HG02852 (cell line): ENCODE measurements around the gene JADE1.

Source experiments
- ATAC-seq: cut with Tn5 transposase; IDR thresholded peaks from one replicate; pipeline ENCODE4 v1.9.1; 2021; ENCODE audit warnings: mild to moderate bottlenecking, moderate library complexity; ENCODE audit not compliant: unreplicated experiment

Gene JADE1

GRCh38 chr4:128810331-128810870 is 901 bp downstream of the JADE1 start:
- ATAC-seq = no peak

- peak; percentile 44 for ATAC-seq
Observed at GRCh38 chr4:128810871-128811570, 1.5 kb downstream of the JADE1 start.

- ATAC-seq = peak; percentile 57
Observed at GRCh38 chr4:128811571-128812441, 2.3 kb downstream of the JADE1 start.

GRCh38 chr4:128812442-128813235 is 3.1 kb downstream of the JADE1 start:
- no peak for ATAC-seq

GRCh38 chr4:128813965-128814364 is 4.5 kb downstream of the JADE1 start:
- ATAC-seq = no peak

- no peak for ATAC-seq
Observed at GRCh38 chr4:128818442-128818841, 8.9 kb downstream of the JADE1 start.

DNA sequence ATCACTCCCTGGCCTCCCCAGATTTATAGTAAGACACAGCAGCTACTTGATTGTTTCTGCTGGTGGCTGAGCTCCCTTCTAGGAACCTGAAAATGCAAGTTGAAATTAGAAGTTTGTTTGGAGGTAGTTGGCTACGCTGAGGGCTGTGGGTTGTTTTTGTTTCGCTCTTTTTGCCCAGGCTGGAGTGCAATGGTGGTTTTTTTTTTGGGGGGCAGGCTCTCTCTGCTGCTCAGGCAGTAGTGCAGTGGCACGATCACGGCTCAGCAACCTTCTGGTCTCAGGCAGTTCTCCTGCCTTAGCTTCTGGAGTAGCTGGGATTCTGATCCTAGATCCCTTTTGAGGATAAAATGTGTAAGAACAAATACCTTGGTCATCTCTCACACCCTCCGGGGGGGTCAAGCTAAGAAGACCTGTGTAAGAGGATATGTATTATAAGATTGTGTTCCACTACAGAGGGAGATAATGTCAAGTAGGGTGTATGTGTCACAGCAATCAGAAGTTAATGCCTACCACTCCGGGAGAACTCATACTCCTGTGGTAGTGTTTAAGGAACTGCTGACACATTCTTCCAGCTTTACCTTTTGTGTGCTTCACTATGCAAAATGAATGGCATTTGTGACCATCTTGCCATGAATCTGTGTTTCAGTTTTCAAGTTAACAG is 9.7 kb downstream of the JADE1 start:
- ATAC-seq = no peak

- no peak for ATAC-seq
Observed at GRCh38 chr4:128820671-128821070, 11.2 kb downstream of the JADE1 start.

DNA sequence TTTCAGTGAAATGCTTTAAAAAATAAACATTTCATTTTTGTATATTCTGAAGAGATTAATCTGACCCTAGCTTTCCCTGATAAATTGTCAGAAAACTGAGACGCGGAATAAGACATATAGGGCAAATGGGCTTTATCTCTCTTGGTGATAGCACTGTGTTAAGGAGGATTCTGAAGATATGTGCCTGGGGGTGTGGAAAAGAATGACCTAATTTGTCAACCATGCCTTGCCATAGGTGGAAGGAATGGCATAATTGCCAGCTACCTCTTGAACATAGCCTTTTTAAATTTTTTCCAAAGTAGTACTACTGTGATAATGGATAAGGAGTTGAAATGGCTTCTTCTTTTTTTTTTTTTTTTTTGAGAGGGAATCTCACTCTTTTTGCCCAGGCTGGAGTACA is 11.7 kb downstream of the JADE1 start:
- ATAC-seq = no peak

GRCh38 chr4:128823025-128823661 is 13.6 kb downstream of the JADE1 start:
- no peak for ATAC-seq

DNA sequence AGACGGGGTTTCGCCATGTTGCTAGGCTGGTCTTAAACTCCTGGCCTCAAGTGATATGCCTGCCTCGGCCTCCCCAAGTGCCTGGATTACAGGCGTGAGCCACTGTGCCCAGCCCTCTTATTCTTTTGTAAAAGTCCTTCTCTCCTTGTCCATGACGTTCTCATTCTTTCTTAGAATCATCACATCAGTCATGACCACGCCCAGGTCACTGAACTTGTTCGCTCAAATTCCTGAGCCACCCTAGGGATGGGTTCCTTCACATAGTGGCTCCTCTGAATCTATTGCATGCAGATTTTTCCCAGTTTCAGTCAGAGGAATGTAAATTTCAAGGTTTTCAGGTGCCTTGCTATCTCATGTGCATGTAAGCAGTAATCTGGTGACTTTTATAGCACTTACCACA is 15.7 kb downstream of the JADE1 start:
- ATAC-seq = no peak

GRCh38 chr4:128827296-128827695 is 17.8 kb downstream of the JADE1 start:
- ATAC-seq = peak; percentile 28

DNA sequence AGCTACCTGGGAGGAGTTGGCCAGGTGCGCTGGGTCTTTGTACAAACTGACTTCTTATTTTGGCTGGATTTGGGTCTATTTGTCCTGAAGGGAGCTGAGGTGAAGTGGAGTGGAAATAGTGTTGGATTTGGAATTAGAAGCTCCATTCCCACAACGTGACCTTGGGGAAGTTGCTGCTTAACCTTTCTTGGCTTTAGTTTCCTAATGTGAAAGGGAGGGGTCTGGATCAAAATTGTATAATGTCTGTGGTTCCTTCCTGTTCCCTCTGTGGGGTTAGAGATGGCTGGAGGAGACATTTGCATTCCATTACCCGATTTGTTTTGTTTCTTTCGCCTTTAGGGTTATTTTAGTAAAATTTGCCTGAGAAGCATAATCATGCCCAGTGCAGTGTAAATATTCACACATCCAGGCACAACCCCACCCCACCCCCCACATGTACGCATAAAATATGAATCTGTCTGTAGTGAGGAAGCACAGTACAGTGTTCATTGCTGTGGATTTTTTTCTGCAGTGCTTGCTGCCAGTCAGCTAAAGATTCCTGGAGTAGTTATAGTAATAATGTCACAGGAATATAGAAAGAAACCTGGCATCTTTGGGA is 21.5 kb downstream of the JADE1 start:
- no peak for ATAC-seq

GRCh38 chr4:128831531-128832242 is 22.2 kb downstream of the JADE1 start:
- peak; percentile 29 for ATAC-seq

- ATAC-seq = no peak
Observed at GRCh38 chr4:128832243-128832625, 22.7 kb downstream of the JADE1 start.

- no peak for ATAC-seq
Observed at GRCh38 chr4:128835498-128836222, 26.2 kb downstream of the JADE1 start.

GRCh38 chr4:128837198-128837597 is 27.7 kb downstream of the JADE1 start:
- ATAC-seq = no peak

DNA sequence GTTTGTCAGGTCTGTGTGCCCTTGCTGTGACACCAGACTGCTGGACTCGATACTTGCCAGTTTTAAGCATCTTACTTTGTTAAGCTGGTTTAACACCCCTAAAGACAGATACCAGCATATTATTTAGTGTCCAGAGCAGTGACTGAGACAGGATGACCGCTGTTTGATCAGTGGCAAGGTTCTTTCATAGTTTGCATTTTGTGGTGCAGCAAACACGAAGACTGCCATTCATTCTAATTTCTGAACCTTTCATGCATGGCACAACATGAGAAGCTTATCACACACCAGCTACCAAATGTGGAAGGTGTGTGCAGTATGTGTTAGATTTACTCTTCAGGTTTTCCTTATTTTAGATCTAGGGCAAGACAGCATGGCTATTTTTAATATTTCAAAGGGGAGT is 28.2 kb downstream of the JADE1 start:
- ATAC-seq = peak; percentile 36
